HepG2 (cell line): ENCODE data around the gene WFDC6. TPM values are rescaled to one million over a fixed set of nuclear protein-coding genes. Genes with fewer than 3 reads are reported as not detected.

Source experiments
- ATAC-seq: fragments of 200-7000 bp; cut with Tn5 transposase; 3 replicates; pipeline ENCODE4 v1.9.1; 2020; ENCODE audit warnings: mild to moderate bottlenecking, moderate library complexity
- BruUV-seq: library from RNA; stranded (reverse); fragments of 400-500 nt; replicated peaks from 2 replicates; lab custom pipeline; 2021; lab: Mats Ljungman, UMichigan
- CTCF ChIA-PET: fragments of 300-600 bp; formaldehyde crosslinking; extraction: SDS; loops from one replicate; lab custom pipeline; 2021; ENCODE audit warnings: low total read pairs, inconsistent platforms, low intra/inter-chr PET ratio; lab: Yijun Ruan, JAX
- POLR2A ChIA-PET: fragments of 350-600 bp; sonication (Branson Sonifier 250); formaldehyde crosslinking; loops from one replicate; lab custom pipeline; 2020; ENCODE audit warnings: antibody characterized with exemption, inconsistent platforms; lab: Yijun Ruan, JAX
- DNase-seq: peaks from one replicate; pipeline ENCODE4 v3.0.0-alpha.2; 2015; ENCODE audit warnings: low spot score
- FAIRE-seq: peaks from 3 replicates; lab custom pipeline; 2011; peaks lifted over from hg19 to GRCh38; lab: Jason Lieb, UNC
- H2AFZ ChIP-seq: one replicate; pipeline ENCODE4 v1.6.1; 2011; ENCODE audit warnings: low read length, inconsistent platforms
- H3K27ac ChIP-seq: fragments of 300-600 bp; 3 replicates; pipeline ENCODE4 v1.8.0; 2011; ENCODE audit warnings: mixed run types, mild to moderate bottlenecking, mixed read lengths, low read length, inconsistent platforms; ENCODE audit not compliant: insufficient read depth; ENCODE audit errors: extremely low read length
- H3K27me3 ChIP-seq, 2 experiments: fragments of 200-600 bp in 1 of 2; 2 replicates in 1 of 2; 3 replicates in 1 of 2; pipeline versions ENCODE4 v1.6.0 to v1.8.0; 2011; ENCODE audit warnings: low read length in 2 of 2, mild to moderate bottlenecking in 2 of 2, moderate library complexity in 2 of 2, inconsistent platforms in 1 of 2; ENCODE audit not compliant: insufficient read depth in 2 of 2, control insufficient read depth in 1 of 2
- H3K36me3 ChIP-seq, 2 experiments: fragments of 200-600 bp in 1 of 2; replicated peaks in 1 of 2; 2 replicates in 1 of 2; 3 replicates in 1 of 2; pipeline versions ENCODE4 v1.5.1 to v1.8.0; 2011; ENCODE audit warnings: low read length in 2 of 2, inconsistent platforms in 1 of 2; ENCODE audit not compliant: insufficient read depth in 2 of 2, control insufficient read depth in 1 of 2
- H3K4me1 ChIP-seq: 2 replicates; pipeline ENCODE4 v1.5.1; 2012; ENCODE audit warnings: low read length, inconsistent platforms; ENCODE audit not compliant: insufficient read depth
- H3K4me2 ChIP-seq: 2 replicates; pipeline ENCODE4 v1.6.0; 2011; ENCODE audit warnings: low read depth, low read length, inconsistent platforms
- H3K4me3 ChIP-seq, 3 experiments: fragments of 200-600 bp in 1 of 3; sonication (generic), shearing (Covaris generic) in 1 of 3; replicated peaks in 1 of 3; 2 replicates each; pipeline ENCODE4 v1.5.1; 2011 to 2016; ENCODE audit warnings: low read length in 3 of 3, inconsistent platforms in 2 of 3, low read depth in 2 of 3, mild to moderate bottlenecking in 2 of 3, control low read depth in 1 of 3, mixed read lengths in 1 of 3; ENCODE audit not compliant: insufficient read depth in 1 of 3
- H3K79me2 ChIP-seq: one replicate; pipeline ENCODE4 v1.6.1; 2011; ENCODE audit warnings: low read length, inconsistent platforms; ENCODE audit not compliant: insufficient read depth
- H3K9ac ChIP-seq: 2 replicates; pipeline ENCODE4 v1.6.0; 2011; ENCODE audit warnings: mild to moderate bottlenecking, low read depth, low read length, inconsistent platforms; ENCODE audit not compliant: insufficient read depth
- H3K9me3 ChIP-seq: 2 replicates; pipeline ENCODE4 v1.5.1; 2012; ENCODE audit warnings: mild to moderate bottlenecking, low read length
- H4K20me1 ChIP-seq: 2 replicates; pipeline ENCODE4 v1.6.0; 2011; ENCODE audit warnings: inconsistent platforms, mild to moderate bottlenecking, low read length, moderate library complexity; ENCODE audit not compliant: insufficient read depth
- BHLHE40 ChIP-seq: IDR thresholded peaks from 2 replicates; pipeline ENCODE4 v1.6.1; 2011; ENCODE audit warnings: low read length, improper control_type of control experiment
- FOXJ3 ChIP-seq: sonication (generic); formaldehyde crosslinking; IDR thresholded peaks from 2 replicates; pipeline ENCODE4 v1.4.0; 2020; ENCODE audit warnings: missing genetic modification reagents, mild to moderate bottlenecking, borderline replicate concordance
- HHEX ChIP-seq: IDR thresholded peaks from 2 replicates; pipeline ENCODE4 v1.6.1; 2016; ENCODE audit warnings: control low read depth
- KDM2A ChIP-seq: sonication (generic); formaldehyde crosslinking; IDR thresholded peaks from 2 replicates; pipeline ENCODE4 v1.4.0; 2020; ENCODE audit warnings: low read depth, missing genetic modification reagents, borderline replicate concordance
- NCOA1 ChIP-seq: sonication (generic); formaldehyde crosslinking; IDR thresholded peaks from 2 replicates; pipeline ENCODE4 v1.9.0; 2021; ENCODE audit warnings: missing genetic modification reagents
- SP2 ChIP-seq: sonication (generic); formaldehyde crosslinking; IDR thresholded peaks from 2 replicates; pipeline ENCODE4 v1.5.1; 2020; ENCODE audit warnings: mild to moderate bottlenecking, missing genetic modification reagents
- ZNF33B ChIP-seq: sonication (generic); formaldehyde crosslinking; IDR thresholded peaks from 2 replicates; pipeline ENCODE4 v1.5.1; 2020; ENCODE audit warnings: mild to moderate bottlenecking, missing genetic modification reagents
- ZNF34 ChIP-seq: sonication (generic); formaldehyde crosslinking; IDR thresholded peaks from 2 replicates; pipeline ENCODE4 v1.4.0; 2020; ENCODE audit warnings: mild to moderate bottlenecking, missing genetic modification reagents, borderline replicate concordance
- WGBS: methylation state at CpG from one replicate; pipeline ENCODE4 v1.1.6; 2017; ENCODE audit warnings: low lambda C conversion rate; 5-methylcytosine and 5-hydroxymethylcytosine counted together
- in situ Hi-C: cut with HindIII; loops from 2 replicates; pipeline ENCODE4 v1.10.0; 2017; ENCODE audit warnings: low pct_unique_long_range_greater_than_20kb; ENCODE audit not compliant: extremely low pct_ligation_motif_present
- intact Hi-C: fragments of 100-400 bp; cut with micrococcal nuclease; formaldehyde crosslinking; loops from one replicate; pipeline ENCODE4 v1.10.0; 2022; ENCODE audit not compliant: unreplicated experiment
- polyA plus RNA-seq, 8 experiments: library from polyadenylated mRNA; depleted of rRNA in 3 of 8; stranded (reverse) in 7 of 8; unstranded in 1 of 8; fragments of >200 nt; fragmentation: Illumina TruSeq in 4 of 8; extraction: Trizol in 4 of 8; gene quantifications; 2 replicates each; pipeline versions ENCODE4 v1.2.1 to v1.2.3, GENCODE V29; 2011 to 2016; ENCODE audit warnings: low read depth in 4 of 8, missing spikeins in 1 of 8, mixed read lengths in 1 of 8; ENCODE audit not compliant: insufficient read depth in 1 of 8
- total RNA-seq, 5 experiments: library from RNA; depleted of rRNA; stranded (reverse); fragments of >200 nt; fragmentation: Illumina TruSeq; extraction: Trizol; gene quantifications; 2 replicates each; pipeline ENCODE4 v1.2.3, GENCODE V29; 2016; ENCODE audit warnings: low read depth in 1 of 5
- TF ChIP-seq, protein P1 (sequence below): sonication (generic); formaldehyde crosslinking; IDR thresholded peaks from 2 replicates; pipeline ENCODE4 v1.4.0; 2020; ENCODE audit warnings: missing genetic modification reagents, borderline replicate concordance

Gene WFDC6
- total and polyA plus RNA-seq, 2 of the 13 experiments (the other 11 are each of a cell fraction or from before 2014, with no cell fraction given): not detected

DNA sequence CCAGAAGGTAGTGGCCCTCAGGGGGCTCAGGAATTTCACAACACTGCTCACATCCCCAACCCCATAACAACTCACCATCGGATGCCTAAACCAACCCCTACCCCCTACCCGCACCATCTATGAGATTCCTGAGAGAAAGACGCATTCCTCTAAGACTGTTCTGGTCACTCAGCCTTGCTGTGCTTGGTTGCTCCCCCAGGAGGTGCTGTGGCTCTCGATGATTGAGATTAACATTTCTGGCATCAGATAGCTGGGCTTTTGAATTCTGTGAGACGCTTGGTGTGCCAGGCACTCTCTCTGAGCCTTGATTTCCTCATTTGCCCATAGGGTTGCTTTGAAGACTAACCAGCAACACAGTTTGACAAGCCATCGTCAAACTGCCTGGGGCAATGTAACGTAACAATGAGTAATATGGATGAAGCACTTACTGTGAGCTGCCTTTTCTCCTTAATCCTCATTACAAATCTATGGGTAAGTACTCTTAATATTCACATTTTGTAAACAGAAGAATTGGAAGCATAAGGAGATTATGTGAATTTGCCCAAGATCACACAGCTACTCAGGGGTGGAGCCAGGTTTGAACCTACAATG, 978 bp downstream of the WFDC6 start:
- no peak overlapping the region for H2AFZ ChIP-seq
- no peaks in the 10 kb centered on the region for H3K4me1 ChIP-seq
- in situ Hi-C loops: no loop called here
- H3K4me2 ChIP-seq: no peak overlapping the region
- no peak overlapping the region for H3K4me3 ChIP-seq
- H3K27me3 ChIP-seq: peaks cover 0 to 13% of the 10 kb centered on the region in 2 experiments; a peak in 4 of 5 replicates
- DNase-seq (no peak), FAIRE-seq (no peak), ATAC-seq (no peak)
- H3K9me3 ChIP-seq: no peaks in the 10 kb centered on the region
- ChIA-PET POLR2A (no interaction called here), CTCF (no interaction called here)
- TF ChIP-seq FOXJ3 (CRISPR knock-in tag) (no peak), NCOA1 (CRISPR knock-in tag) (no peak), SP2 (no peak), ZNF33B (CRISPR knock-in tag) (no peak), KDM2A (CRISPR knock-in tag) (no peak), HHEX (no peak), BHLHE40 (no peak), ZNF34 (no peak)
- TF ChIP-seq, protein P1, sequence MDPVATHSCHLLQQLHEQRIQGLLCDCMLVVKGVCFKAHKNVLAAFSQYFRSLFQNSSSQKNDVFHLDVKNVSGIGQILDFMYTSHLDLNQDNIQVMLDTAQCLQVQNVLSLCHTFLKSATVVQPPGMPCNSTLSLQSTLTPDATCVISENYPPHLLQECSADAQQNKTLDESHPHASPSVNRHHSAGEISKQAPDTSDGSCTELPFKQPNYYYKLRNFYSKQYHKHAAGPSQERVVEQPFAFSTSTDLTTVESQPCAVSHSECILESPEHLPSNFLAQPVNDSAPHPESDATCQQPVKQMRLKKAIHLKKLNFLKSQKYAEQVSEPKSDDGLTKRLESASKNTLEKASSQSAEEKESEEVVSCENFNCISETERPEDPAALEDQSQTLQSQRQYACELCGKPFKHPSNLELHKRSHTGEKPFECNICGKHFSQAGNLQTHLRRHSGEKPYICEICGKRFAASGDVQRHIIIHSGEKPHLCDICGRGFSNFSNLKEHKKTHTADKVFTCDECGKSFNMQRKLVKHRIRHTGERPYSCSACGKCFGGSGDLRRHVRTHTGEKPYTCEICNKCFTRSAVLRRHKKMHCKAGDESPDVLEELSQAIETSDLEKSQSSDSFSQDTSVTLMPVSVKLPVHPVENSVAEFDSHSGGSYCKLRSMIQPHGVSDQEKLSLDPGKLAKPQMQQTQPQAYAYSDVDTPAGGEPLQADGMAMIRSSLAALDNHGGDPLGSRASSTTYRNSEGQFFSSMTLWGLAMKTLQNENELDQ (CRISPR knock-in tag): no peak
- H3K36me3 ChIP-seq: no peaks in the 10 kb centered on the region
- no peaks in the 10 kb centered on the region for H3K79me2 ChIP-seq
- H3K9ac ChIP-seq: no peak overlapping the region
- WGBS: 12% methylated on average over 7 of the region's 7 CpGs
- no peak overlapping the region for H3K27ac ChIP-seq
- no TSS peak for BruUV-seq
- no peaks in the 10 kb centered on the region for H4K20me1 ChIP-seq
- intact Hi-C loops: no loop called here
